Measurements from ENCODE around the gene PRKD1. TPM values are rescaled to one million over a fixed set of nuclear protein-coding genes. Genes with fewer than 3 reads are reported as not detected.
"Not testable (repeated sequence)": the region's sequence is repeated elsewhere in the genome, so short reads cannot be mapped to it uniquely, and the experiment has no call there.

PRKD1 gene
- total RNA-seq, 1 donor from 2014 or later, result 16.0 TPM

DNA sequence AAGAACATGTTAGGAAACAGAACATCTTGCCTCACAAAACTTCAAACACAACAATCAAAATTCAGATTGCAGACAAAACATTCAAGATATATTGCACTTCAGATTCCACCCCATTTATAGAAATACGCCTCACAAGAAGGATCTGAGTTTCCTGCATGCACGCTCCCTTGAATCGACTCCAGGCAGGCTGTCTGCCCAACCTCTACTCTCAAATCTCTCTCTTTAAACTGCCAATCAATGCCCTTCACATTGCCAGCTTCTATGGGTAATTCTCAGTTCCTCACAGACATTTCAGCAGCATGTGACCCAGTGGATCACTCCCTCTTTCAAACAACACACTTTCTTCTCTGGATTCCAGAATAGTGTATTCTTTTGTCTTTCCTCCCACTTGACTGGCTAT is 184.1 kb downstream of the PRKD1 start:
- DNase-seq (ENCODE audit: low read depth), result no peak

DNA sequence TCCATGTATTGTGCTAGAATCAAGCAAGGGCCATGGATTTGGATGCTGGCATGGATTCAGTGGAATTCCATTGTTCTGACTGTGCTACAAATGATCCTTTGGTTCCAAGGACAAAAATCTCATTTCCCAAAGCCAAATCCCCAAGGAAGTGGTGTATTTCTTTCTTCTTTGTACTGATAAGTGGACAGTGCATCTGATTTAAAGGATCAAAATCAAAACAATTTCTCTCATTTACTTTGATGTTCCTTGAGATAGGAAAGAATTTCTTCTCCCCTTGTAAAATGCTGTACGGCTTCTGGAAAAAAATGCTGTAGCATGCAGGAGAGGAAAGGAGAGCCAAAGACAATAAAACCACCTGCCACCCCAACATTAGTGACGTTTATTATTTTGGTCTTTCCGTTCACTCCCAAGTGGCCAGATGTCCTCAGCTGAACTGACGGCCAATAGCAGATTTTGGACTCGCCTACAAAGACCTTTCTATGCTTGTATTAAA is 185.7 kb downstream of the PRKD1 start:
- DNase-seq (ENCODE audit: low read depth), result peak; percentile 88

GRCh38 chr14:29740491-29740890 is 187.2 kb downstream of the PRKD1 start:
- DNase-seq (ENCODE audit: low read depth), result peak; percentile 48

DNA sequence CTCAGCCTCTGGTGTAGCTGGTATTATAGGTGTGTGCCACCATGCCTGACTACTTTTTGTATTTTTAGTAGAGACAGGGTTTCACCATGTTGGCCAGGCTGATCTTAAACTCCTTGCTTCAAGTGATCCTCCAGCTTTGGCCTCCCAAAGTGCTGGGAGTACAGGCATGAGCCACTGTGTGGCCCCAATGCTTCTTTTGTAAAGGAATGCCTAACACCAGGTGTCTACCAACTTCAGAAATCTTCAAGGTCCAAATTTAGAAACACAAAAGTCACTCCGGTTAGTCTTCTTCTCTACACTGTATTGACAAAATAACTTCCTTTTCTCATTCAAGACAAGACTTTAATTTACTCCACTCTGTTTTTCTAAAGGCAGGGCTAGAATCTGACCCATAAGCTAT is 188.7 kb downstream of the PRKD1 start:
- peak; percentile 36 for DNase-seq (ENCODE audit: low read depth)

- DNase-seq (ENCODE audit: low read depth), result no peak
These were observed 189.6 kb downstream of the PRKD1 start for GRCh38 chr14:29738056-29738455.

DNA sequence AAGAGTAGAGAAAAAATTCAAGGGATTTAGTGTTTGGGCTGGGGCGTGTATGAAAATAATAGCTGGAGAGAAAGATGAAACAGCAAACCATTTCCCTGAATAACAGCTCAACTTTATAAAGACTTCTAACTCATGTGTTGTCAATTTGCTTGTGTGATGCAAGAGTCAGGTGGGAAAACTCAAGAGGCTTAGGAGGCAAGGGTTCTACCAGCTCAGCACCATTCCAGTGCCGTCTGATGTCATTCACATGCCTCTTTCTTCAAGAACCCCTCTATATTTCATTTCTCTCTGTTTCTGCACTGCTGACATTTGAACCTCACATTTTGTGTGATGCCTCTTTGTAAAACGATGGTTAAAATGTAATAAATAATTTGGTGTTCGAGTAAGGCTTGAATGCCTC is 192.2 kb downstream of the PRKD1 start:
- no peak for DNase-seq (ENCODE audit: low read depth)

- DNase-seq (ENCODE audit: low read depth), result no peak
These were observed 192.9 kb downstream of the PRKD1 start for GRCh38 chr14:29734732-29735131.

DNA sequence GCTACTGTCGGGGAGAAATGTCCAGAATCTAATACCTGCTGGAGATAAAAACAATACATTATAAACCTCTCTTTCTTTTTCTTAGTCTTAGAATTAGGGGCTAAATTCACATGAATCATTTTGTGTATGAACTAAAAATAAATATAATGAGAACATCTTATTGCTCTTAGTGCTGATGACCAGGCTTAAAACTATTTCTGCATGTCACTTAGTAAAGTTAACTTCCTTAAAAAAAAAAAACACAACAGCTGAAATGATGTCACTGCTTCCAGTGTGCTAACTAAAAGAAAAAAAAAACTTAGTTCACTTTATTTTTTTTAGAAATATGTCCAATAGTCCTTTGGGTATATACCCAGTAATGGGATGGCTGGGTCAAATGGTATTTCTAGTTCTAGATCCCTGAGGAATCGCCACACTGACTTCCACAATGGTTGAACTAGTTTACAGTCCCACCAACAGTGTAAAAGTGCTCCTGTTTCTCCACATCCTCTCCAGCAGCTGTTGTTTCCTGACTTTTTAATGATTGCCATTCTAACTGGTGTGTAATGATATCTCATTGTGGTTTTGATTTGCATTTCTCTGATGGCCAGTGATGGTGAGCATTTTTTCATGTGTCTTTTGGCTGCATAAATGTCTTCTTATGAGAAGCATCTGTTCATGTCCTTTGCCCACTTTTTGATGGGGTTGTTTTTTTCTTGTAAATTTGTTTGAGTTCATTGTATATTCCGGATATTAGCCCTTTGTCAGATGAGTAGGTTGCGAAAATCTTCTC is 200.9 kb downstream of the PRKD1 start:
- peak; percentile 82 for DNase-seq (ENCODE audit: low read depth)

GRCh38 chr14:29724991-29725390 is 202.7 kb downstream of the PRKD1 start:
- peak; percentile 69 for DNase-seq (ENCODE audit: low read depth)

DNA sequence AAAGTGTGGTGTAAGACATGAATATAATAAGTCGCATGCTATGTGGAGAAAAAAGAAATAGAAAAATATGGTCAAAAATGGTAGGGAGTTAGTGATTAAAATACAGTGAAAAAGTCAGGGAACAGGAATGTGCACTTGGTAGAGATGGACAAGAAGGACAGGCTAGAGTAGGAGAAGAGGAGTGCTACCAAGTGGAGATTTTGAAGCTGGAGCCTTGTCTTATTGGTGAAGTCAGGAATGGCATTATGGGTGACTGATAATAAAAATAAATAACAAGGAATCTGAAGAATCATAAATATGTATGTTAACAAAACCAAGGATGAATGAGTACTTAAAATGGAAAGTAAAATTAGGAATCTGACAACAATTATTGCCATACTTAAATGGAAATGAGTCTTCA is 204.8 kb downstream of the PRKD1 start:
- DNase-seq (ENCODE audit: low read depth), result no peak

GRCh38 chr14:29721586-29721985 is 206.1 kb downstream of the PRKD1 start:
- DNase-seq (ENCODE audit: low read depth), result no peak

DNA sequence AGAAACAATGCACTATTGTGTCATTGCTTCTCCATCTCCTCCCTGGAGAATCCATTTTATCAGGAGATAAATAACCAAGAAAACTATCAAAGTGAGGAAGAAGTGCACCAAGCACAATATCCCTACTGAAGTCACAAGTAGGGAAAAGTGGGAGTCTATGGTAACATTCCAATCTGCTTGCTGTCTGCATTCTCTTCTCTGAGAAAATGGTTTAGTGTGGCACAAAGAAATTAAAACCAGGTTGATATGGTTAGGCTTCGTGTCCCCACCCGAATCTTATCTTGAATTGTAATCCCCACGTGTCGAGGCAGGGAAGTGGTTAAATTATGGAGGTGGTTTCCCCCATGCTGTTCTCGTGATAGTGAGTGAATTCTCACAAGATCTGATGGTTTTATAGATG is 209.7 kb downstream of the PRKD1 start:
- DNase-seq (ENCODE audit: low read depth), result no peak

GRCh38 chr14:29716150-29716549 is 211.5 kb downstream of the PRKD1 start:
- peak; percentile 52 for DNase-seq (ENCODE audit: low read depth)

- peak; percentile 57 for DNase-seq (ENCODE audit: low read depth)
These were observed 215.0 kb downstream of the PRKD1 start for GRCh38 chr14:29712601-29713000.

DNA sequence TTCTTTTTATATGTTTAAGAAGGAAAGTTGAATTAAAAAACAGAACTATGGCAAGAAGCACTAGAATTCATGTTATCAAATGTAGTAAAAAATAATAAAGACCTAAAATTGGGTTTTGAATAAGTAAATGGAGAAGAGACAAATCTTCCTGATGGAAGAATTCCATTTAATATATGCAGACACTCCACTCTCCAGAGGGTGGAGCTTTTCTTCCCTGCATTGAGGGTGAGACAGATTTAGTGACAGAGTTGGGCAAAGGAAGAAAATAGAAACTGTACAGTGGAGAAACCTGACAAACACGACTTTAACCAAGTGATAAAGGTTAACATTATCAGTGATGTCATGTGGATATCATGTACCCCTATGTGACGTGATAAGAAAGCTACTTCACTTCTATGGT is 217.6 kb downstream of the PRKD1 start:
- DNase-seq (ENCODE audit: low read depth), result peak; percentile 37

DNA sequence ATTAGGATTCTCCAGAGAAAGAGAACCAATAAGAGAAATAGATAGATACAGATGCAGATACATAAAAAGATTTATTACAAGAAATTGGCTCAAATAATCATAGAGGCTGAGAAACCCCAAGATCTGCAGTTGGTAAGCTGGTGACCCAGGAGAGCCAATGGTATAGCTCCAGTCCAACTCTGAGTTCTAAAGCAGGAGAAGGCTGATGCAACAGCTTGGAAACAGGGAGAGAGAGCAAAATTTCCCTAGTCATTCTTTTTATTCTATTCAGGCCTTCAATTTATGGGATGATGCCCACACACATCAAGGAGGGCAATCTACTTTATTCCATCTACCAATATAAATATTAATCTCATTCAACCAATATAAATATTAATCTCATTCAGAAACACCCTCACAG is 218.2 kb downstream of the PRKD1 start:
- DNase-seq (ENCODE audit: low read depth), result no peak

GRCh38 chr14:29706700-29707099 is 220.9 kb downstream of the PRKD1 start:
- no peak for DNase-seq (ENCODE audit: low read depth)

GRCh38 chr14:29705801-29706200 is 221.8 kb downstream of the PRKD1 start:
- DNase-seq (ENCODE audit: low read depth), result no peak

GRCh38 chr14:29689597-29689996 is 238.1 kb downstream of the PRKD1 start:
- DNase-seq (ENCODE audit: low read depth), result not testable (repeated sequence)

GRCh38 chr14:29687866-29688265 is 239.8 kb downstream of the PRKD1 start:
- DNase-seq (ENCODE audit: low read depth), result no peak

GRCh38 chr14:29687071-29687765 is 240.4 kb downstream of the PRKD1 start:
- no peak for DNase-seq (ENCODE audit: low read depth)

DNA sequence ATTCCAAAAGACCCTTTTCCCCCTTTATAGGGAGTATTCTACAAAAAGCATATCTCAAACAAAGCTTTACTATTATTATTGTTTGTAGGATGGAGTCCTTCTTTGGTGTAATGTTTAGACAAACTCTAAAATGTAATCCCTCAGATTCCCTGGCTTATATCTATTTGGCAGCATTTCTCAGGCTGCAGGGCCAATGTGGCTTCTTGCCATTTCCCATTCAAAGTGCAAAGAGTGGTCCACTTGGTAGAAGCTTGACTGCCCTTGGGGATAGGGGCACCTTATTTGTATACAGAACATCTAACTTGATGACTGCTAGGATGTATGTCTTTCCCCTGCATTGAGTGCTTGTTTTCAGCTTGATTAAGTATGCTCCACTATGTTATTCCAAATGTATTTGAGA is 242.7 kb downstream of the PRKD1 start:
- DNase-seq (ENCODE audit: low read depth), result no peak

GRCh38 chr14:29682789-29683188 is 244.9 kb downstream of the PRKD1 start:
- DNase-seq (ENCODE audit: low read depth), result no peak
